Activated naive CD4-positive, alpha-beta T cell (primary cell): Measurements from ENCODE around the gene RSPH6A.

ENCODE experiments used
- DNase-seq, 4 experiments: peaks; one replicate each; lab custom pipeline; 2025; lab: John Stamatoyannopoulos, UW

The RSPH6A gene

DNA sequence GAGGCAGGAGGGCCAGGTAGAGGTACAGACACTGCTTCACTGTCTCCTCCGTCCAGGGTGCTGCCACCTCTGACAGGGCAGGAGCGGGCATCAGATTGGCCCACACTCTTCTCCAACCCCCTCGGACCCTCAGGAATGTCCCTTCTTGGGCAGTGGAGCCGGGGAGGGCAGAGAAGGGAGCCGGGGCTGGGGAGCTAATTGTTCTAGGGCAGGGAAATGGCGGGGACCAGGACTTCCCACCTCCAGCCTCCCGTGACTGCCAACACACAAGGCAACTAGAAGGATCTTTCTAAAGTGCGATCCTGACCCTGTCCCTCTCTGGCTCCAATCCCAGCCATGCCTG is 10.1 kb upstream of the RSPH6A start:
- DNase-seq = no peak

GRCh38 chr19:45824531-45825262 is 9.6 kb upstream of the RSPH6A start:
- no peak for DNase-seq

- no peak for DNase-seq
These were observed 8.9 kb upstream of the RSPH6A start for GRCh38 chr19:45824041-45824471.

GRCh38 chr19:45823182-45823581 is 8.1 kb upstream of the RSPH6A start:
- no peak for DNase-seq

- no peak for DNase-seq
These were observed 7.6 kb upstream of the RSPH6A start for GRCh38 chr19:45822716-45823115.

DNA sequence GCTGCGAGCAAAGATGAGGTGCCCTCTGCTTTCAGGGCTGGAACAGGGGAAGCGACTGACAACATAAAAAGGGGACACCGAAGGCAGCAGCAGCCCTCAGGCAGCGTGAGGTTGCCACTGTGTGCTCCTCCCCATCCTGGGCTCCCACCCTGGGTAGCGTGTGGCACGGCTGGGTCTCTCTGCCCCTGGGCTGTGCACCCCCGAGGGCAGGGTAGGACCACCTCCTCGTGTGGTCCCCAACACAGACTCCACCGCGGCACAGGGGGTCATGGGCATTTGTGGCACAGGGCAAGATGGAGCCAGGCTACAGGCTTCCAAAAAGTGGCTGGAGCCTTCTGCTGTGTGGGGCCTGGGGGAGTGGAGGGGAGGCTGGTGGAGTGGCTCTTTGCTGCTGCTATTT is 6.5 kb upstream of the RSPH6A start:
- no peak for DNase-seq

DNA sequence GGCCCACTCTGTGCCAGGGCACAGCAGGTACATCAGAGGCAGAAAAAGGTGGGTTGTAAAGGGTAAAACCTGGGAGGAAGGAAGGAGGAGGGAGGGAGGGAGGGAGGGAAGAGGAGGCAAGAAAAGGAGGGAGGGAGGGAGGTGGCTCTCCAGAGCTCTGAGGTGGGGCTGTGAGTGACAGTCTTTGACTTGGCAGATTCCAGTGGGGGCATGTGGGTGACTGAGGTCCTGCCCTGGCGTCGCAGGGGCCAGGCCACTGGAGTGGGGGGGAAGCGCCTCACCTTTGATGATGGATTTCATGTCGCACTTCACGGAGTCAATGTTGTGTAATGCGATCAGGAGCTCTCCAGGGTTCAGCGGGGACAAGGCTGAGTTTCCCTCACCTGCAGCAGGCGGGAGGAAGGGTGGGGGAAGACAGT is 6.0 kb upstream of the RSPH6A start:
- DNase-seq = no peak

DNA sequence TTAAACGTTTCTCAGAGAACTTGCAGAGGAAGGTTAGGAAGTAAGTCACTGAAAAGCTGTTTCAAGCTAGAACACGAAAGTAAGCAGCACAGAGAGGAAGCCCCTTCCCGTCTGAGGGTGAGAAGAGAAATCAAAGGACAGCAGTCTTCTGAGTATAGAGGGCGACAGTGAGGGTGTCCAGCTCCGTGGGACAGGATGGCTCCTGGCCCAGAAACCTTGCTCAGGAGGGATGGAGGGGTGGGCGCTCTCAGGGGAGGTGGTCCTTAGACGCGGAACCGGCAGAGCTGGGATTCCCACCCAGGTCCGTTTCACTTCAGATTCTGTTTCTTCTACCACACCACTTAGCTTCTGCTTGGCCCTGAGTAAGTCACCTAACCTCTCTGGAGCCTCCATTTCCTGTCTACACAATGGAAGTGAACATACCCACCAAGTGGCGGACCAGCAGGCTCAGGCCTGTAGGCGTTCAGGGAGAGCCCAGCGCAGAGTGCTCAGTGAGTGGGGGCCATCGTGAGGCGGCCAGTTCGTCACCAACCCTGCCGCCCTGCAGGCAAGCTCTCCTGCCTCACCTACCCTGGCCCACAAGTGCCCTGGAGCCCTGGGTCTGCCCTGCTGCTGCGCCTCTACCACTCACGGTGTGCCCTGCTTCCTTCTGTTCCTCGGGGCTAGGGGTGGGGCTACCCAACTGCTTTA is 5.5 kb upstream of the RSPH6A start:
- no peak for DNase-seq

- no peak for DNase-seq
These were observed 4.7 kb upstream of the RSPH6A start for GRCh38 chr19:45819769-45820168.

DNA sequence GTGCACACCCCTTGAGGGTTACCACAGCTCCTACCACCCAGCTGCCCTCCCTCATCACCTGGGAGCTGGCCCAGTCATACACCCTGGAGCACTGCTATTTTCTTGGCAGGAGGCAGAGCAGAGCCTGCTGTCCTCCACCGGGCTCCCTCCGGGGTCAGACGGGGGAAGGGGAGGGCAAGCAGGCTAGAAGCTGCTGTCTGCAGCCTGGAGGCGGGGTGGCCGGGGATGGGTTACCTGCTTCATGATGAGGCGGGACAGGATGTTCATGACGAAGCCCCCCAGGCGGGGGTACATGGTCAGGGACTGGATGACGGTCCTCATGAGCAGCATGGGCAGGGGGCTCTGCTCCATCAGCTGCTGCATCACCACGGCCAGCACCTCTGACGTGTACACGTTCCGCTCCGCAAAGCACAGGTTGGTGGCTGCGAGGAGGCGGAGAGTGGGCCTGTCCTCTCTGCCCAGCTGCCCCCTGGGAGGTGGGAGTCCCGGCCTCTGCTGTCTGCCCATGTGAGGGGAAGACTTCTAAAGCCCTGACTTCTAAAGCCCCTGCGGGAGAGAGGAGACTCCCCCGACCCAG is 2.7 kb upstream of the RSPH6A start:
- DNase-seq = no peak

DNA sequence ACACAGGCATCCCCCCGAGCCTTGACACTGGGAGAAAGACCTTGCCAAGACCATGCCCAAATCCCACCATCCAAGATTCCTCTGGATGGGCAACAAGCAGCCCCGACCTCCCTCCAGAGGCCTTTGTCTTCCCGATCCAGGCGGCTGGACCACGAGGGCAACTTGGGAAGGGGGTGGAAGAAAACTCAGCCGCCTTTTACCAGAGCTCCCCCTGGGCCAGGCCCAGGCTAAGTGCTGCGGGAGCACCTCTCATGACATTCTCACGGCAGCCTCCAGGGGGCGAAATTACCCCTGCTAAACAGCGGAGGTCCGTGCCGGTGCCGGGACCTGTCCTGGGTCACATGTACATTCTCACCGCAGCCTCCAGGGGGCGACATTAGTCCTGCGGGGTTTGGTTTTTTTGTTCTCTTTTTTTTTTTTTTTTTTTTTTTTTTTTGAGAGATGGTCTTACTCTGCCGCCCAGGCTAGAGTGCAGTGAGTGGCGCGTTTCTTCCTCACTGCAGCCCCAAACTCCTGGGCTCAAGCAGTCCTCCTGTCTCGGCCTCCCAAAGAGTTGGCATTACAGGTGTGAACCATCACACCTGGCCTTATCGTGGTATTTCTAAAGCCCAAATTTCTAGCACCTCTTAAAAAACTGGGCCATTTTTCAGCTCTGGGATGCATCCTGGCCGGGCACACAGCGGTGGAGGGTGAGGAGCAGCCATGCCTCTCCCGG is 2.1 kb upstream of the RSPH6A start:
- peak; percentile 88 to 98 (median 94) for DNase-seq

GRCh38 chr19:45816236-45817009 is 1.3 kb upstream of the RSPH6A start:
- DNase-seq = no peak

DNA sequence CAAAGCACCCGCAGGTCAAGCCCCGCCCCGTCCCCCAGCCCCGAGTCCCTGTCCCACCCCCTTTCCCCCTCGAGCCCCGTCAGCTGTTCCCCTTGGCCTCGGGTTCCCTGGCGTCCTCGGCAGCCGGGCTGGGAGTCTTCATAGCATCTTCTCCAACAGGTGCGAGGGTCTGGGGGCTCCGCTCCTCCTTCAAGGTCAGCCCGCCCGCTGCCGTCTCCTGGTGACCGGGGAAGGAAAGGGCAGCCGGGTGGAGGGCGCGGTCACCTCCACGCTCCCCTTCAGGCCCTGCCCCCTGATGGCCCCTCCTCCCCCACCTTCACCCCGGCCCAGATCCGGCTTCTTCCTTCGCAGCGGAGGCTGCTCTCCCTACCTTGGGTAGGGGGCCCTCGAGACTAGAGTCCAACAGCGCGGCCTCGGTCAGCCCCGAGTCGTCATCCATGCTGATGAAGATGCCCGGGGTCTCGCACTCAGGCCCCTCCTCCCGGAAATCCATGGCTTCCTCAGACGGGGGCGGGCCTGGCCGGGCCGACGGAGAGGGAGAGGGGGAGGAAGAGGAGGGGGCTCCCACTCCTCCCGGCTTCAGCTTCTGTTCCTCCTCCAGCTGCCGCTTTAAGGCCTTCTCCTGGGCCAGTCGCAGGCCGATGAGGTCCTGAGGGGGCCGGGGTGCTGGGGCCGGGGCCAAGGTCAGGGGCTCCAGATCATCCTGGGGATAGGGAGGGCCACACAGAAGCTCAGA is 541 bp upstream of the RSPH6A start:
- DNase-seq = no peak

- DNase-seq = no peak
These were observed 835 bp downstream of the RSPH6A start for GRCh38 chr19:45814166-45814780.

- DNase-seq = no peak
These were observed 2.8 kb downstream of the RSPH6A start for GRCh38 chr19:45812297-45812696.

GRCh38 chr19:45809643-45810159 is 5.4 kb downstream of the RSPH6A start:
- no peak for DNase-seq

DNA sequence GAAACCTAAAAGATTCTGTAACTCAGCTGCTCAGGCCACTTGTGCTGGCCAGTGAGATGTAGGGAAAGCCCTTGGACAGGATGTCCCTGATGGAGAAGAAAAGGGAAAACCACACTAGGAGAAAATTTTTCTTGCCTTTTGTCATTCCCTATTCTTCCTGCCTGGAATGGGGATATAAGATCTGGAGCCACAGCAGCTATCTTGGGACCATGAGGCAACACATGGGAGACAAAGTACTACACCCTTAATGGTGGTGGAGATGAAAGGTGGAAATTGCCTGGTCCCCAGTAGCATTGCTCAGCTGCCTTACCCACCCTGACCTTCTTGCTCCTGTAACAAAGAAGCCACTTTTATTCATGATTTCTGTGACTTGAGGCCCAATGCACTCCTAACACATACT is 9.4 kb downstream of the RSPH6A start:
- DNase-seq = no peak

DNA sequence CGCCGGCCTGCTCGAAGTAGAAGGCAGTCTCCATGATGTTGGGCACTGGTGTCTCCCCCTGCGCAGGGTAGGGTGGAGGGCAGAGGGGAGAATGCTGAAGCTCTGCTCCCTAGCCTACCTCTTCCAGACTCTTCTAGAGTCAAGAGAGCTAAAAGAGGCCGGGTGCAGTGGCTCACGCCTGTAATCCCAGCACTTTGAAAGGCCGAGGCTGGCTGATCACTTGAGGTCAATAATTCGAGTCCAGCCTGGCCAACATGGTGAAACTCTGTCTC is 10.2 kb downstream of the RSPH6A start:
- DNase-seq = no peak

- no peak for DNase-seq
These were observed 10.8 kb downstream of the RSPH6A start for GRCh38 chr19:45804140-45804958.

GRCh38 chr19:45801603-45802175 is 13.4 kb downstream of the RSPH6A start:
- no peak for DNase-seq
